Mesendoderm (in vitro differentiated cells): ENCODE data around the gene KIF7.

Source experiments
- DNase-seq: peaks from one replicate; pipeline ENCODE4 v3.0.0; 2013
- H2AK5ac ChIP-seq: 2 replicates; pipeline ENCODE4 v1.6.1; 2013; ENCODE audit warnings: low read length, inconsistent platforms
- H2BK120ac ChIP-seq: 2 replicates; pipeline ENCODE4 v1.6.1; 2013; ENCODE audit warnings: low read depth, mild to moderate bottlenecking, low read length, moderate library complexity, mixed read lengths
- H2BK15ac ChIP-seq: replicated peaks from 2 replicates; pipeline ENCODE4 v1.6.1; 2013; ENCODE audit warnings: low read depth, mild to moderate bottlenecking, moderate library complexity
- H2BK5ac ChIP-seq: 2 replicates; pipeline ENCODE4 v1.6.1; 2013; ENCODE audit warnings: low read length, inconsistent platforms
- H3K18ac ChIP-seq: 2 replicates; pipeline ENCODE4 v1.6.1; 2013; ENCODE audit warnings: mild to moderate bottlenecking, low read length, mixed read lengths
- H3K23ac ChIP-seq: one replicate; pipeline ENCODE4 v1.6.1; 2013; ENCODE audit warnings: low read length
- H3K27ac ChIP-seq: 2 replicates; pipeline ENCODE4 v1.5.1; 2013; ENCODE audit warnings: low read depth, mild to moderate bottlenecking, inconsistent platforms, low read length, moderate library complexity
- H3K27me3 ChIP-seq: 2 replicates; pipeline ENCODE4 v1.6.1; 2013; ENCODE audit warnings: low read length, control low read depth, mild to moderate bottlenecking, inconsistent platforms; ENCODE audit not compliant: insufficient read depth, poor library complexity
- H3K36me3 ChIP-seq: 2 replicates; pipeline ENCODE4 v1.6.1; 2013; ENCODE audit warnings: low read length, inconsistent platforms; ENCODE audit not compliant: control insufficient read depth, insufficient read depth
- H3K4ac ChIP-seq: one replicate; pipeline ENCODE4 v1.6.1; 2013; ENCODE audit warnings: low read depth, mild to moderate bottlenecking, low read length, moderate library complexity
- H3K4me1 ChIP-seq: 2 replicates; pipeline ENCODE4 v1.6.1; 2013; ENCODE audit warnings: low read depth, low read length, inconsistent platforms; ENCODE audit not compliant: control insufficient read depth
- H3K4me2 ChIP-seq: 2 replicates; pipeline ENCODE4 v1.6.1; 2013; ENCODE audit warnings: low read length
- H3K4me3 ChIP-seq: 2 replicates; pipeline ENCODE4 v1.5.1; 2013; ENCODE audit warnings: mild to moderate bottlenecking, low read length
- H3K56ac ChIP-seq: one replicate; pipeline ENCODE4 v1.6.1; 2013; ENCODE audit warnings: low read length
- H3K79me1 ChIP-seq: 2 replicates; pipeline ENCODE4 v1.6.1; 2013; ENCODE audit warnings: low read length, inconsistent platforms
- H3K79me2 ChIP-seq: 2 replicates; pipeline ENCODE4 v1.6.1; 2013; ENCODE audit warnings: mild to moderate bottlenecking, low read length; ENCODE audit not compliant: control insufficient read depth, insufficient read depth
- H3K9ac ChIP-seq: 2 replicates; pipeline ENCODE4 v1.6.1; 2013; ENCODE audit warnings: low read length, inconsistent platforms
- H4K5ac ChIP-seq: one replicate; pipeline ENCODE4 v1.6.1; 2013; ENCODE audit warnings: low read length
- H4K8ac ChIP-seq: one replicate; pipeline ENCODE4 v1.6.1; 2013; ENCODE audit warnings: low read depth, mild to moderate bottlenecking, control low read depth, low read length, moderate library complexity
- WGBS: extraction: QIAGEN DNeasy Blood & Tissue Kit; methylation state at CpG from one replicate; pipeline ENCODE4 v1.1.7; 2013; ENCODE audit warnings: low lambda C conversion rate, missing lambda C conversion rate; ENCODE audit not compliant: insufficient coverage; ENCODE audit errors: extremely low coverage; 5-methylcytosine and 5-hydroxymethylcytosine counted together

Gene KIF7

GRCh38 chr15:89664441-89665350, 9.4 kb upstream of the KIF7 start:
- peaks cover 3% of the 10 kb centered on the region for H3K4me1 ChIP-seq
- no peak overlapping the region for H2BK15ac ChIP-seq
- H3K27ac ChIP-seq: no peak overlapping the region
- H2BK120ac ChIP-seq: no peak overlapping the region
- H3K36me3 ChIP-seq: no peaks in the 10 kb centered on the region
- H3K56ac ChIP-seq: no peak overlapping the region
- H2BK5ac ChIP-seq: no peak overlapping the region
- no CpG with 5 or more reads among the region's 13 CpGs for WGBS
- DNase-seq: no peak
- H2AK5ac ChIP-seq: no peak overlapping the region
- H3K23ac ChIP-seq: no peak overlapping the region
- H3K4me2 ChIP-seq: no peak overlapping the region
- H3K4ac ChIP-seq: no peak overlapping the region
- H3K18ac ChIP-seq: no peak overlapping the region
- H3K79me1 ChIP-seq: no peaks in the 10 kb centered on the region
- H3K9ac ChIP-seq: no peak overlapping the region
- H3K79me2 ChIP-seq: no peaks in the 10 kb centered on the region
- H4K5ac ChIP-seq: no peak overlapping the region
- no peak overlapping the region for H4K8ac ChIP-seq
- H3K27me3 ChIP-seq: peaks cover 2% of the 10 kb centered on the region
- no peak overlapping the region for H3K4me3 ChIP-seq

DNA sequence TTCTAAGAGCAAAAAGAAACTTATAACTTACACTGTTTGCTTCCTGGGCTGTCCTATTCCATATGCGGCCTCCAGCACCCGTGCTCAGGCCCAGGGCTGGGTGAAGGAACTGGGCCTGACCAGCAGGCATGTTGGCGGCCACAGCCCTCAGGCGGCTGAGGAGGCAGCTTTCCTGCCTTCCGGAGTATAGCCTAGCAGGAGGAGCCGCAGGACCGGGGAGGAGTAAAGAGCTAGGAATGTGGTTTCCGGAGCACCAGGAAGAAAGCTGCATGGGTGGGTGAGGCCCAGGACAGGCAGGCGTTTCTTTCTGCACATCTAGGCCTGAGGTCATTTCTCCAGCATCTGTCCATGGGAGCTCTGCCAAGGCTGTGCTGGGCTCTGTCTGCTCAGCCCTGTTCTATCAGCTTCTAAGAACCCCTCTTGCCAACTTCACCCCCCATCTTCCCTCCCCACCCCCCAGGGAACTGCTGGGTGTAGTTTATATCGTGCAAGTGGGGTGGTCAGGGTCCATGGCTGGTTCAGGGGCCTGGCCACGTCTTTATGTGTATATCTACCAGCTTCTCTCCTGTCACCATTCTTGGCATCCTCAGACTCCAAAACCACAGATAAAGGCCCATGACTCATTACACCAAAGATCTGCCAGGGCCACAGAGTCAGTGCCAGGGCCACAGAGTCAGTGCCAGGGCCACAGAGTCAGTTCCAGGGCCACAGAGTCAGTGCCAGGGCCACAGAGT, 7.8 kb upstream of the KIF7 start:
- Histone ChIP-seq H3K4ac (no peak overlapping the region), H3K79me2 (no peaks in the 10 kb centered on the region), H3K4me1 (peaks cover 3% of the 10 kb centered on the region), H3K4me3 (no peak overlapping the region), H4K8ac (no peak overlapping the region), H3K23ac (no peak overlapping the region), H4K5ac (no peak overlapping the region), H3K36me3 (no peaks in the 10 kb centered on the region), H3K27ac (no peak overlapping the region), H2BK5ac (no peak overlapping the region), H3K27me3 (peaks cover 2% of the 10 kb centered on the region), H3K56ac (peak overlapping the region; percentile 22), H2BK120ac (no peak overlapping the region), H2BK15ac (no peak overlapping the region), H3K9ac (no peak overlapping the region), H2AK5ac (no peak overlapping the region), H3K79me1 (no peaks in the 10 kb centered on the region), H3K18ac (no peak overlapping the region), H3K4me2 (no peak overlapping the region)
- peak; percentile 68 for DNase-seq
- no CpG with 5 or more reads among the region's 11 CpGs for WGBS

- H3K79me2 ChIP-seq: no peaks in the 10 kb centered on the region
- H3K4me3 ChIP-seq: no peak overlapping the region
- DNase-seq: no peak
- peaks cover 2% of the 10 kb centered on the region for H3K4me1 ChIP-seq
- no peak overlapping the region for H4K8ac ChIP-seq
- no peaks in the 10 kb centered on the region for H3K79me1 ChIP-seq
- no peak overlapping the region for H4K5ac ChIP-seq
- H3K23ac ChIP-seq: no peak overlapping the region
- peaks cover 2% of the 10 kb centered on the region for H3K27me3 ChIP-seq
- H2BK120ac ChIP-seq: no peak overlapping the region
- no peak overlapping the region for H3K9ac ChIP-seq
- no peak overlapping the region for H2BK5ac ChIP-seq
- H2BK15ac ChIP-seq: no peak overlapping the region
- whole genome bisulfite sequencing: no CpG with 5 or more reads among the region's 2 CpGs
- H3K18ac ChIP-seq: no peak overlapping the region
- no peaks in the 10 kb centered on the region for H3K36me3 ChIP-seq
- no peak overlapping the region for H3K27ac ChIP-seq
- H3K56ac ChIP-seq: no peak overlapping the region
- H3K4me2 ChIP-seq: no peak overlapping the region
- no peak overlapping the region for H3K4ac ChIP-seq
- H2AK5ac ChIP-seq: no peak overlapping the region
Measured at GRCh38 chr15:89660556-89660955, 5.3 kb upstream of the KIF7 start.

- no peak overlapping the region for H3K9ac ChIP-seq
- H2BK120ac ChIP-seq: no peak overlapping the region
- no CpG with 5 or more reads among the region's 2 CpGs for WGBS
- H4K8ac ChIP-seq: no peak overlapping the region
- H3K27ac ChIP-seq: no peak overlapping the region
- no peak for DNase-seq
- no peak overlapping the region for H3K23ac ChIP-seq
- no peak overlapping the region for H3K4ac ChIP-seq
- H3K18ac ChIP-seq: no peak overlapping the region
- no peaks in the 10 kb centered on the region for H3K36me3 ChIP-seq
- no peak overlapping the region for H2AK5ac ChIP-seq
- H4K5ac ChIP-seq: no peak overlapping the region
- H3K4me3 ChIP-seq: no peak overlapping the region
- H3K79me2 ChIP-seq: peaks cover 3% of the 10 kb centered on the region
- H3K79me1 ChIP-seq: peaks cover 4% of the 10 kb centered on the region
- peaks cover 2% of the 10 kb centered on the region for H3K4me1 ChIP-seq
- no peak overlapping the region for H3K56ac ChIP-seq
- H2BK5ac ChIP-seq: no peak overlapping the region
- H3K4me2 ChIP-seq: no peak overlapping the region
- H2BK15ac ChIP-seq: no peak overlapping the region
- H3K27me3 ChIP-seq: no peaks in the 10 kb centered on the region
Measured at GRCh38 chr15:89659295-89659694, 4.0 kb upstream of the KIF7 start.

GRCh38 chr15:89657686-89658200, 2.5 kb upstream of the KIF7 start:
- Histone ChIP-seq H3K79me2 (peaks cover 10% of the 10 kb centered on the region), H3K23ac (no peak overlapping the region), H3K4me1 (peaks cover 2% of the 10 kb centered on the region), H4K5ac (no peak overlapping the region), H3K18ac (no peak overlapping the region), H2BK15ac (no peak overlapping the region), H2BK5ac (no peak overlapping the region), H4K8ac (no peak overlapping the region), H3K56ac (no peak overlapping the region), H3K27ac (no peak overlapping the region), H3K79me1 (peaks cover 13% of the 10 kb centered on the region), H3K4me3 (no peak overlapping the region), H3K36me3 (no peaks in the 10 kb centered on the region), H2AK5ac (no peak overlapping the region), H2BK120ac (no peak overlapping the region), H3K4ac (no peak overlapping the region), H3K27me3 (no peaks in the 10 kb centered on the region), H3K4me2 (no peak overlapping the region), H3K9ac (no peak overlapping the region)
- no peak for DNase-seq
- WGBS: no CpG with 5 or more reads among the region's 5 CpGs
